Body of pancreas (tissue), 4 donors: ENCODE measurements around the gene PHYKPL. TPM values are rescaled to one million over a fixed set of nuclear protein-coding genes. Genes with fewer than 3 reads are reported as not detected.

Experiments
- ATAC-seq: fragments of 150-250 bp; one replicate; pipeline ENCODE4 v1.9.1; 2016
- DNase-seq, 4 donors: peaks; one replicate each; pipeline ENCODE4 v3.0.0-alpha.2; 2019
- H3K27ac ChIP-seq, 4 donors: fragments of 200-600 bp; sonication (generic); 1 replicate in 3 of 4; 2 replicates in 1 of 4; pipeline versions ENCODE4 v1.5.1 to v1.6.1; 2016 to 2019; ENCODE audit warnings: mild to moderate bottlenecking in 1 of 4, mixed read lengths in 1 of 4, moderate library complexity in 1 of 4
- H3K27me3 ChIP-seq, 2 donors: fragments of 200-600 bp; sonication (generic); one replicate each; pipeline ENCODE4 v1.6.0; 2016; ENCODE audit warnings: mild to moderate bottlenecking in 1 of 2
- H3K36me3 ChIP-seq, 2 donors: fragments of 200-600 bp; sonication (generic); replicated peaks in 1 of 2; 2 replicates each; pipeline ENCODE4 v1.5.1; 2016; ENCODE audit warnings: low read depth in 2 of 2; ENCODE audit not compliant: insufficient read depth in 1 of 2
- H3K4me1 ChIP-seq: fragments of 200-600 bp; sonication (generic); one replicate; pipeline ENCODE4 v1.6.0; 2016
- H3K4me3 ChIP-seq, 2 donors: fragments of 200-600 bp; sonication (generic); 1 replicate in 1 of 2; 2 replicates in 1 of 2; pipeline ENCODE4 v1.5.1; 2016 to 2019
- H3K9me3 ChIP-seq, 3 donors: fragments of 200-600 bp; sonication (generic); 1 replicate in 2 of 3; 2 replicates in 1 of 3; pipeline ENCODE4 v1.5.1; 2016
- POLR2A ChIP-seq, 3 donors: fragments of 450-650 bp; IDR thresholded peaks; one replicate each; pipeline ENCODE4 v1.6.1; 2016; ENCODE audit warnings: antibody characterized with exemption in 3 of 3, mild to moderate bottlenecking in 2 of 3
- WGBS, 2 donors: methylation state at CpG; one replicate each; pipeline ENCODE4 v1.1.5; 2017; 5-methylcytosine and 5-hydroxymethylcytosine counted together
- intact Hi-C: fragments of 100-400 bp; cut with DNase I; formaldehyde crosslinking; loops from one replicate; pipeline ENCODE4 v1.15.1; 2023
- total RNA-seq, 2 donors: library from RNA; depleted of rRNA; stranded (reverse); fragments of >200 nt; gene quantifications; one replicate each; pipeline ENCODE4 v1.1.0, GENCODE V29; 2016
- TF ChIP-seq, protein P1 (sequence below), 7 experiments: fragments of 450-650 bp in 4 of 7; fragments of 200-600 bp in 3 of 7; sonication (generic) in 3 of 7; IDR thresholded peaks; one replicate each; pipeline ENCODE4 v1.5.1; 2016 to 2019; ENCODE audit warnings: antibody characterized with exemption in 7 of 7

The PHYKPL gene
- total RNA-seq, 2 donors from 2014 or later, result 47.0 to 76.5 TPM

DNA sequence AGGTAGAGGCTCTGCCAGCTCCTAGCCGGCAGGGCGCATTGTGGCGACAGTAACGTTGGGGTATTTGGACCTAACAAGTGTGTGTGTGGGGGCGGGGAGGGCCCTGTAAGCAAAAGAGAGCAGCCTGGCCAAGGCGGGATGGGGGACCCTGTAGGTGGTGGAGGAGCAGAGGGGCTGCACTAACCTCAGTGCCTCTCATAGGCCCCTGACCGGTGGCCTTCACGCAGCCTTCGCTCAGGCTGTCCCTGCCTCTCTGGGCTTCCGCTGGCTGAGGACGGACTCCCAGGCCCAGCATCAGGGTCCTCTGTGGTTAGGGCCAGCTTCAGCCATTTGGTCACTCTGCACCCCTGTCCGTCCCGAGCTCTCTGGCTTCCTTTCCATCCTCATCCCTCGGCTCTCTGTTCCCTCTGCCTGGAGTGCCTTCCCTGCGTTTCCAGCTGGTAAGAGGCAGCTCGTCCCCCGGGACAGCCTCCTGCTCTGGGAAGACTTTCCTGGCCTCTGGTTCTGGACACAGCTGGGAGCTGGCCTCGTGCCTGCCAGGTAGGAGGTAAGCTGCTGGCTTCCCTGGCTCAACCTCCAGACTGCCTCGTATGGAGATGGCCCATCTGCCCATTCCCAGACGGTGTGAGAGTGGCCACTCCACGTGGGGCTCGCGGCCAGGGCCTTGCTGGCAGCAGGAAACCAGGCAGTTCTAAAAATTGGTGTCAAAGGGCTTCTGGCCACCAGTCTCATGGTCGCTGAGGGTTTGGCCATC, 39.3 kb upstream of the PHYKPL start:
- Histone ChIP-seq H3K4me1 (no peaks in the 10 kb centered on the region), H3K27me3 (no peaks in the 10 kb centered on the region), H3K27ac (no peak overlapping the region), H3K36me3 (no peaks in the 10 kb centered on the region), H3K4me3 (no peak overlapping the region), H3K9me3 (peaks cover 0 to 8% (median 0%) of the 10 kb centered on the region in 3 donors)
- 61 to 65% methylated on average over 13 to 24 of the region's 24 CpGs for WGBS, 2 donors
- intact Hi-C loops, result no loop called here
- ATAC-seq (no peak), DNase-seq (peak in 1 of 4 donors; percentile 28)
- TF ChIP-seq, protein P1, sequence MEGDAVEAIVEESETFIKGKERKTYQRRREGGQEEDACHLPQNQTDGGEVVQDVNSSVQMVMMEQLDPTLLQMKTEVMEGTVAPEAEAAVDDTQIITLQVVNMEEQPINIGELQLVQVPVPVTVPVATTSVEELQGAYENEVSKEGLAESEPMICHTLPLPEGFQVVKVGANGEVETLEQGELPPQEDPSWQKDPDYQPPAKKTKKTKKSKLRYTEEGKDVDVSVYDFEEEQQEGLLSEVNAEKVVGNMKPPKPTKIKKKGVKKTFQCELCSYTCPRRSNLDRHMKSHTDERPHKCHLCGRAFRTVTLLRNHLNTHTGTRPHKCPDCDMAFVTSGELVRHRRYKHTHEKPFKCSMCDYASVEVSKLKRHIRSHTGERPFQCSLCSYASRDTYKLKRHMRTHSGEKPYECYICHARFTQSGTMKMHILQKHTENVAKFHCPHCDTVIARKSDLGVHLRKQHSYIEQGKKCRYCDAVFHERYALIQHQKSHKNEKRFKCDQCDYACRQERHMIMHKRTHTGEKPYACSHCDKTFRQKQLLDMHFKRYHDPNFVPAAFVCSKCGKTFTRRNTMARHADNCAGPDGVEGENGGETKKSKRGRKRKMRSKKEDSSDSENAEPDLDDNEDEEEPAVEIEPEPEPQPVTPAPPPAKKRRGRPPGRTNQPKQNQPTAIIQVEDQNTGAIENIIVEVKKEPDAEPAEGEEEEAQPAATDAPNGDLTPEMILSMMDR (IDR thresholded peaks at IDR 0.05), result no peak

DNA sequence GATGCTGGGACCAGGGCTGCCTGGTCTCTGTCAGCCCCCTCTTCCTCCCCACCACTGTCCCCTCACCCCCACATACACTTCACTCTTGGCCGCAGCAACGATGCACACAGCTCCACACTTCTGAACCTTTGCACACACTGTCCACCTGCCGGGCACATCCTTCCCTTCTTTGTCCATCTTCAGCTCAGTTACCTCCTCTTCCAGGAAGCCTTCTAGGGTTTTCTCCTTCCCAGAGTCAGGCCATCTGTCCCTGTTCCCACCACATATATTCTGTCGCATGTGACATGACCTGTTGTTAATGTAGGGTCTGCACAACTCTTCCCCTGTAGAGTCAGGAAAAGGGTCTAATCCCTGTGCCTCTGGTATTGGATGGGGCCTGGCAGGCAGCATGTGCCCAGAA, 38.6 kb upstream of the PHYKPL start:
- intact Hi-C loops, result no loop called here
- DNase-seq (no peak), ATAC-seq (no peak)
- Histone ChIP-seq H3K27ac (no peak overlapping the region), H3K4me3 (no peak overlapping the region), H3K36me3 (no peaks in the 10 kb centered on the region), H3K4me1 (no peaks in the 10 kb centered on the region), H3K9me3 (peaks cover 0 to 8% (median 0%) of the 10 kb centered on the region in 3 donors), H3K27me3 (no peaks in the 10 kb centered on the region)
- 66 to 74% methylated on average over 4 of the region's 4 CpGs for WGBS, 2 donors
- TF ChIP-seq, protein P1 (IDR thresholded peaks at IDR 0.05), result no peak
- no peak for TF ChIP-seq POLR2A (IDR thresholded peaks at IDR 0.05)

DNA sequence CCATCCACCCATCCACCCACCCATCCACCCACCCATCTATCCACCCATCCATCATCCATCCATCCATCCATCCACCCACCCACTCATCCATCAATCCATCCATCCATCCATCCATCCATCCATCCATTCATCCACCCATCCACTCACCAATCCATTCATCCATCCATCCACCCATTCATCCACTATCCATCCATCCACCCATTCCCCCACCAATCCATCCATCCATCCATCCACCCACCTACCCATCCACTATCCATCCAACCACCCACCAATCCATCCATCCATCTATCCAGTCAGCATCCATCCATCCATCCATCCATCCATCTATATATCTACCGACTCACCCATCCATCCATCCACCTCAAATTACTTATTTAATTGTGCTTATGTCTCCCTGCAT, 36.9 kb upstream of the PHYKPL start:
- Histone ChIP-seq H3K9me3 (no peaks in the 10 kb centered on the region), H3K36me3 (no peaks in the 10 kb centered on the region), H3K27me3 (no peaks in the 10 kb centered on the region), H3K27ac (no peak overlapping the region), H3K4me1 (no peaks in the 10 kb centered on the region), H3K4me3 (no peak overlapping the region)
- 81 to 86% methylated on average over 1 of the region's 1 CpG for WGBS, 2 donors
- ATAC-seq (no peak), DNase-seq (no peak)
- no peak for TF ChIP-seq POLR2A (IDR thresholded peaks at IDR 0.05)
- TF ChIP-seq, protein P1 (IDR thresholded peaks at IDR 0.05), result no peak
- intact Hi-C loops, result no loop called here

DNA sequence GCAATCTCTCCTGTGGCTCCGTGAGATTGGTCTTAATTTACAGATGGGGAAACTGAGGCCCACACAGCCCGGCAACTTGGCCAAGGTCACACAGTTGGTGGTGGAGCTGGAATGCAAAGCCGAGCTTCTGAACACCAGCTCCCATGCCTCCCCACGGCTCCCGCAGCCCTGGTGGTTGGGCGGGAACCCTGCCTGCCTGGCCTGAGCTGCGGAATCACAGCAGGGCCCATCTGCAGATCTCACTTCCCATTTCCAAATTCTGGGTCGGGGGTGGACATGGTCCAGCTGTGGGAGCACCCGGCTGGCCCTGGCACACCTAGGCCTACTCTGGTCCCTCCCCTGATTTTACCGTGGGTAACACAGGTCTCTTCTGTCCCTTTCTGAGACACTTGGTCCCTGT, 35.3 kb upstream of the PHYKPL start:
- no peaks in the 10 kb centered on the region for H3K4me1 ChIP-seq
- H3K9me3 ChIP-seq, result no peaks in the 10 kb centered on the region
- H3K36me3 ChIP-seq, result no peaks in the 10 kb centered on the region
- intact Hi-C loops, result no loop called here
- 74 to 100% methylated on average over 4 to 8 of the region's 10 CpGs for WGBS, 2 donors
- no peak for ATAC-seq
- no peak overlapping the region for H3K27ac ChIP-seq
- TF ChIP-seq, protein P1 (IDR thresholded peaks at IDR 0.05), result no peak
- no peak for TF ChIP-seq POLR2A (IDR thresholded peaks at IDR 0.05)
- H3K27me3 ChIP-seq, result no peaks in the 10 kb centered on the region
- DNase-seq, result no peak
- no peak overlapping the region for H3K4me3 ChIP-seq

DNA sequence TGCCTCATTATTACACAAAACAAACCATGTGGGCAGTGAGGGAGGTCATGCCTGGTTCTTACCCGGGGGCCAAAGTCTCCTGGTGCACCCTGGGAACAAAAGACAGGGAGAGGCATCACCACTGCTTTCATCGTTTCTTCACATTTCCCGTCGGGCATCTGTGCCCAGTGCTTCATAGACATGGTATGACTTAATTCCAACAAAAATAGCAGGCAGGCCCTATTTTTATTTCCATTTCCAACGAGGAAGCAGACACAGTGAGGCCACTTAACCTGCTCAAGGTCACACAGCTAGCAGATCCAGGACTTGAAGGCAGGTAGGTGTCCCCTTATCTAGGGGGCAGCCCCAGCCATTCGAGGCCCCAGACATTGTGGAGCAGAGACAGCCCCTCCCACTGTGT, 34.6 kb upstream of the PHYKPL start:
- no peaks in the 10 kb centered on the region for H3K9me3 ChIP-seq
- 36 to 48% methylated on average over 6 of the region's 6 CpGs for WGBS, 2 donors
- no peak for TF ChIP-seq POLR2A (IDR thresholded peaks at IDR 0.05)
- TF ChIP-seq, protein P1 (IDR thresholded peaks at IDR 0.05), result no peak
- no peaks in the 10 kb centered on the region for H3K36me3 ChIP-seq
- no peaks in the 10 kb centered on the region for H3K4me1 ChIP-seq
- H3K27ac ChIP-seq, result no peak overlapping the region
- no peaks in the 10 kb centered on the region for H3K27me3 ChIP-seq
- DNase-seq, result no peak
- intact Hi-C loops, result no loop called here
- no peak overlapping the region for H3K4me3 ChIP-seq
- ATAC-seq, result no peak
